ENCODE measurements around the gene TRMT13. TPM values are rescaled to one million over a fixed set of nuclear protein-coding genes. Genes with fewer than 3 reads are reported as not detected.

TRMT13 gene
- polyA plus RNA-seq, 1 donor (not counting 4 experiments of a cell fraction or from before 2014, with no cell fraction given): 15.3 TPM

DNA sequence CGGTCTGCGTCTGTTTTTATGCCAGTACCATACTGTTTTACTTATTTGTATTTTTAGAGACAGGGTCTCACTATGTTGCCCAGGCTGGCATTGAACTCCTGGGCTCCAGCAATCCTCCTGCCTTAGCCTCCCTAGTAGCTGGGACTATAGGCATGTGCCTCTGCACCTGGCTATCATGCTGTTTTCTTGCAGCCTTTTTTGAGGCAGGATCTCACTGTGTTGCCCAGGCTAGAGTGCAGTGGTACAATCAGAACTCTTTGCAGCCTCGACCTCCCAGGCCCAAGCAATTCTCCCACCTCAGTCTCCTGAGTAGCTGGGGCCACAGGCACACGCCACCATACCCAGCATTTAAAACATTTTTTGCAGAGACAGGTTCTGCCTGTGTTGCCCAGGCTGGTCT is 50.4 kb downstream of the TRMT13 start:
- no peak overlapping the region for H3K4me3 ChIP-seq (ENCODE audit: control insufficient read depth in 2 of 3, extremely low read depth in 1 of 3, insufficient read depth in 2 of 3, low read depth in 1 of 3, low read length in 3 of 3)
- H3K79me2 ChIP-seq (ENCODE audit: control insufficient read depth, insufficient read depth, low read length): no peaks in the 10 kb centered on the region
- H2AFZ ChIP-seq (ENCODE audit: control insufficient read depth, low read length): no peak overlapping the region
- H3K9ac ChIP-seq (ENCODE audit: control insufficient read depth, extremely low read depth, insufficient read depth, low read length): no peak overlapping the region
- H3K4me2 ChIP-seq (ENCODE audit: control insufficient read depth, extremely low read depth, insufficient read depth, low read depth, low read length): no peak overlapping the region
- TF ChIP-seq, protein P1, sequence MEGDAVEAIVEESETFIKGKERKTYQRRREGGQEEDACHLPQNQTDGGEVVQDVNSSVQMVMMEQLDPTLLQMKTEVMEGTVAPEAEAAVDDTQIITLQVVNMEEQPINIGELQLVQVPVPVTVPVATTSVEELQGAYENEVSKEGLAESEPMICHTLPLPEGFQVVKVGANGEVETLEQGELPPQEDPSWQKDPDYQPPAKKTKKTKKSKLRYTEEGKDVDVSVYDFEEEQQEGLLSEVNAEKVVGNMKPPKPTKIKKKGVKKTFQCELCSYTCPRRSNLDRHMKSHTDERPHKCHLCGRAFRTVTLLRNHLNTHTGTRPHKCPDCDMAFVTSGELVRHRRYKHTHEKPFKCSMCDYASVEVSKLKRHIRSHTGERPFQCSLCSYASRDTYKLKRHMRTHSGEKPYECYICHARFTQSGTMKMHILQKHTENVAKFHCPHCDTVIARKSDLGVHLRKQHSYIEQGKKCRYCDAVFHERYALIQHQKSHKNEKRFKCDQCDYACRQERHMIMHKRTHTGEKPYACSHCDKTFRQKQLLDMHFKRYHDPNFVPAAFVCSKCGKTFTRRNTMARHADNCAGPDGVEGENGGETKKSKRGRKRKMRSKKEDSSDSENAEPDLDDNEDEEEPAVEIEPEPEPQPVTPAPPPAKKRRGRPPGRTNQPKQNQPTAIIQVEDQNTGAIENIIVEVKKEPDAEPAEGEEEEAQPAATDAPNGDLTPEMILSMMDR (optimal IDR thresholded peaks at IDR 0.05 in 1 of 3, IDR thresholded peaks at IDR 0.05 in 1 of 3, conservative IDR thresholded peaks at IDR 0.05 in 1 of 3; ENCODE audit: extremely low read depth in 1 of 3, insufficient read depth in 2 of 3, low read length in 3 of 3): no peak
- no peak for TF ChIP-seq EZH2 (IDR thresholded peaks at IDR 0.05; ENCODE audit: low read length)
- no peaks in the 10 kb centered on the region for H3K4me1 ChIP-seq (ENCODE audit: control insufficient read depth, extremely low read depth, insufficient read depth, low read length)
- no peaks in the 10 kb centered on the region for H3K36me3 ChIP-seq (ENCODE audit: control insufficient read depth in 2 of 2, extremely low read depth in 1 of 2, insufficient read depth in 2 of 2, low read length in 2 of 2)
- dilution Hi-C loops (cut with MboI; ENCODE audit: extremely low pct_ligation_motif_present, low sequenced_read_pairs): no loop called here
- FAIRE-seq: no peak
- H3K9me1 ChIP-seq (ENCODE audit: control insufficient read depth, extremely low read depth, insufficient read depth, low read length): no peaks in the 10 kb centered on the region
- no peaks in the 10 kb centered on the region for H4K20me1 ChIP-seq (ENCODE audit: control insufficient read depth, extremely low read depth, insufficient read depth, low read length)
- H3K27me3 ChIP-seq (ENCODE audit: control insufficient read depth, extremely low read depth, insufficient read depth, low read length): no peaks in the 10 kb centered on the region
- no peak overlapping the region for H3K27ac ChIP-seq (ENCODE audit: control insufficient read depth, insufficient read depth, low read length)
- no peaks in the 10 kb centered on the region for H3K9me3 ChIP-seq (ENCODE audit: control insufficient read depth, low read depth, low read length)
- no peak for DNase-seq (ENCODE audit: low read depth, low spot score)

DNA sequence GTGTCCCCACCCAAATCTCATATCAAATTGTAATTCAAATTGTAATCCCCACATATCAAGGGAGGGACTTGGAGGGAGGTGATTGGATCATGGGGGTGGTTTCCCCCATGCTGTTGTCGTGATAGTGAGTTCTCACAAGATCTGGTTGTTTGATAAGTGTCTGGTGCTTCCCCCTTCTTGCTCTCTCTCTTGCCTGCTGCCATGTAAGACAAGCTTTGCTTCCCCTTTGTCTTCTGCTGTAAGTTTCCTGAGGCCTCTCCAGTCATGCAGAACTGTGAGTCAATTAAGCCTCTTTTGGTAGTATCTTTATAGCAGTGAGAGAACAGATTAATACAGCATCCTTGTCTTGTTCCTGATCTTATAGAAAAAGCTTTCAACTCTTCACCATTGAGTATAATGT is 51.6 kb downstream of the TRMT13 start:
- no peak for FAIRE-seq
- Histone ChIP-seq H3K4me3 (ENCODE audit: control insufficient read depth in 2 of 3, extremely low read depth in 1 of 3, insufficient read depth in 2 of 3, low read depth in 1 of 3, low read length in 3 of 3) (no peak overlapping the region), H3K9me1 (ENCODE audit: control insufficient read depth, extremely low read depth, insufficient read depth, low read length) (no peaks in the 10 kb centered on the region), H3K27ac (ENCODE audit: control insufficient read depth, insufficient read depth, low read length) (no peak overlapping the region), H3K27me3 (ENCODE audit: control insufficient read depth, extremely low read depth, insufficient read depth, low read length) (no peaks in the 10 kb centered on the region), H3K79me2 (ENCODE audit: control insufficient read depth, insufficient read depth, low read length) (no peaks in the 10 kb centered on the region), H3K4me1 (ENCODE audit: control insufficient read depth, extremely low read depth, insufficient read depth, low read length) (no peaks in the 10 kb centered on the region), H3K9ac (ENCODE audit: control insufficient read depth, extremely low read depth, insufficient read depth, low read length) (no peak overlapping the region), H3K36me3 (ENCODE audit: control insufficient read depth in 2 of 2, extremely low read depth in 1 of 2, insufficient read depth in 2 of 2, low read length in 2 of 2) (no peaks in the 10 kb centered on the region), H3K4me2 (ENCODE audit: control insufficient read depth, extremely low read depth, insufficient read depth, low read depth, low read length) (no peak overlapping the region), H4K20me1 (ENCODE audit: control insufficient read depth, extremely low read depth, insufficient read depth, low read length) (no peaks in the 10 kb centered on the region), H2AFZ (ENCODE audit: control insufficient read depth, low read length) (no peak overlapping the region), H3K9me3 (ENCODE audit: control insufficient read depth, low read depth, low read length) (no peaks in the 10 kb centered on the region)
- dilution Hi-C loops (cut with MboI; ENCODE audit: extremely low pct_ligation_motif_present, low sequenced_read_pairs): no loop called here
- DNase-seq (ENCODE audit: low read depth, low spot score): no peak
- no peak for TF ChIP-seq EZH2 (IDR thresholded peaks at IDR 0.05; ENCODE audit: low read length)
- TF ChIP-seq, protein P1 (optimal IDR thresholded peaks at IDR 0.05 in 1 of 3, IDR thresholded peaks at IDR 0.05 in 1 of 3, conservative IDR thresholded peaks at IDR 0.05 in 1 of 3; ENCODE audit: extremely low read depth in 1 of 3, insufficient read depth in 2 of 3, low read length in 3 of 3): no peak

All from keratinocyte (primary cell).